OCI-LY7 (cell line): ENCODE measurements around the gene PTDSS2. TPM values are rescaled to one million over a fixed set of nuclear protein-coding genes. Genes with fewer than 3 reads are reported as not detected.

Experiments
- BruUV-seq: library from RNA; stranded (reverse); fragments of 400-500 nt; replicated peaks from 2 replicates; lab custom pipeline; 2021; lab: Mats Ljungman, UMichigan
- CTCF ChIA-PET: fragments of 300-600 bp; sonication (Branson Sonifier 250); formaldehyde crosslinking; loops from one replicate; lab custom pipeline; 2022; ENCODE audit warnings: antibody characterized with exemption; ENCODE audit not compliant: unreplicated experiment; lab: Charles Lee
- POLR2A ChIA-PET: fragments of 300-600 bp; sonication (Branson Sonifier 250); formaldehyde crosslinking; loops from one replicate; lab custom pipeline; 2022; ENCODE audit warnings: antibody characterized with exemption; lab: Charles Lee
- DNase-seq: peaks from one replicate; pipeline ENCODE4 v3.0.0-alpha.2; 2015; ENCODE audit warnings: low spot score
- H2AFZ ChIP-seq: fragments of 200-600 bp; sonication (generic), shearing (Covaris generic); 2 replicates; pipeline ENCODE4 v1.6.1; 2014; ENCODE audit warnings: mild to moderate bottlenecking, antibody characterized with exemption, low read length, moderate library complexity
- H3K27ac ChIP-seq: fragments of 200-600 bp; sonication (generic); 2 replicates; pipeline ENCODE4 v1.5.1; 2014; ENCODE audit warnings: mixed run types, low read depth, mild to moderate bottlenecking, moderate library complexity, low read length, inconsistent platforms; ENCODE audit not compliant: poor library complexity, severe bottlenecking
- H3K36me3 ChIP-seq: fragments of 200-600 bp; sonication (generic); 2 replicates; pipeline ENCODE4 v1.6.1; 2014; ENCODE audit warnings: mild to moderate bottlenecking, antibody characterized with exemption, low read length, moderate library complexity, mixed read lengths; ENCODE audit not compliant: insufficient read depth
- H3K4me1 ChIP-seq: fragments of 200-600 bp; sonication (generic); 2 replicates; pipeline ENCODE4 v1.5.1; 2014; ENCODE audit warnings: mild to moderate bottlenecking, low read length; ENCODE audit not compliant: insufficient read depth, poor library complexity, severe bottlenecking
- H3K4me2 ChIP-seq: fragments of 200-600 bp; sonication (generic); 2 replicates; pipeline ENCODE4 v1.6.1; 2014; ENCODE audit warnings: mild to moderate bottlenecking, low read length
- H3K4me3 ChIP-seq: fragments of 200-600 bp; sonication (generic); 2 replicates; pipeline ENCODE4 v1.5.1; 2014; ENCODE audit warnings: mild to moderate bottlenecking, low read depth, low read length; ENCODE audit not compliant: poor library complexity, severe bottlenecking
- H3K79me2 ChIP-seq: fragments of 200-600 bp; sonication (generic); 2 replicates; pipeline ENCODE4 v1.6.1; 2016; ENCODE audit warnings: low read depth, mild to moderate bottlenecking, low read length, moderate library complexity, mixed read lengths; ENCODE audit not compliant: insufficient read depth
- H3K9me2 ChIP-seq: fragments of 200-600 bp; sonication (generic); 2 replicates; pipeline ENCODE4 v1.6.1; 2016; ENCODE audit warnings: mild to moderate bottlenecking, low read length, mixed read lengths; ENCODE audit not compliant: insufficient read depth
- H3K9me3 ChIP-seq: fragments of 200-600 bp; sonication (generic); 2 replicates; pipeline ENCODE4 v1.6.1; 2014; ENCODE audit warnings: mild to moderate bottlenecking, mixed run types, low read length, mixed read lengths
- H4K20me1 ChIP-seq: fragments of 200-600 bp; sonication (generic); 2 replicates; pipeline ENCODE4 v1.6.1; 2014; ENCODE audit warnings: mild to moderate bottlenecking, antibody characterized with exemption, low read length, moderate library complexity, mixed read lengths; ENCODE audit not compliant: insufficient read depth
- CTCF ChIP-seq: fragments of 200-600 bp; sonication (generic); conservative IDR thresholded peaks from 2 replicates; pipeline ENCODE4 v1.5.1; 2014; ENCODE audit warnings: mild to moderate bottlenecking, antibody characterized with exemption, low read length, moderate library complexity, mixed read lengths
- EZH2phosphoT487 ChIP-seq: fragments of 200-600 bp; sonication (generic); IDR thresholded peaks from 2 replicates; pipeline ENCODE4 v1.6.1; 2018; ENCODE audit warnings: low read depth, borderline replicate concordance, mild to moderate bottlenecking, mixed run types, antibody characterized with exemption, low read length, moderate library complexity, mixed read lengths
- intact Hi-C: fragments of 100-400 bp; cut with micrococcal nuclease; formaldehyde crosslinking; loops from one replicate; pipeline ENCODE4 v1.10.0; 2022; ENCODE audit not compliant: unreplicated experiment
- total RNA-seq, 2 experiments: library from RNA; depleted of rRNA in 1 of 2; stranded (reverse); fragments of >200 nt in 1 of 2; shearing (Covaris generic) in 1 of 2; gene quantifications; 2 replicates each; pipeline ENCODE4 v1.2.3, GENCODE V29; 2014 to 2022

The PTDSS2 gene
- total RNA-seq, 2 experiments from 2014 or later, result 27.8 to 32.7 TPM

DNA sequence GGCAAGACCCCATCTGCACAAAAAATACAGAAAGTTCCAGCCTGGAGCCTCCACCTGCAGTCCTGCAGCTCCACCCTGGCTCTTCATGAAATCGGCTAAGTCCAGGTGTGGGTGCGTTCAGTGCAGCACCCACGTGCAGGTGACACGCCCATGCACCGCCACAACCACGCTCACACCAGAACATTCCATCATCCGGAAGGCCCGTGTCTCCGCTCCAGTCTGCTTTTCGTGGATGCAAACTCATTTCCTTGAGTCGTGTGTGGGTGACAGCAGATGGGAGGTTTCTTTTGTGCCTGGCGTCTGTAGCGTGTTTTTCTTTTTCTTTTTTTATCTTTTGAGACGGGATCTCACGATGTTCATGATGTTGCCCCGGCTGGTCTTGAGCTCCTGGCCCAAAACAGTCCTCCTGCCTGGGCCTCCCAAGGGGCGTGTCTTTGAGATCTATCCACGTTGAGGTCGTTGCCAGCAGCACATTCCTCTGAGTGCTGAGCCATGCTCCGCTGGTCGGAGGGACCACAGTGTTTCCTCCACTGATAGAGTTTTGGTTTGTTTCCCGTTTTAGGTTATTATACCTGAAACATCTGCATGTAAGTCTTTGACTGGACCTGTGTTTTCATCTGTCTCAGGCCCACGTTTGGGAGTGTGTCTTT is 7.2 kb downstream of the PTDSS2 start:
- no peaks in the 10 kb centered on the region for H3K9me2 ChIP-seq
- no peak for TF ChIP-seq EZH2phosphoT487
- H3K79me2 ChIP-seq, result no peaks in the 10 kb centered on the region
- H2AFZ ChIP-seq, result no peak overlapping the region
- no peaks in the 10 kb centered on the region for H4K20me1 ChIP-seq
- DNase-seq, result no peak
- BruUV-seq, result no TSS peak
- ChIA-PET POLR2A (no interaction called here), CTCF (no interaction called here)
- H3K4me3 ChIP-seq, result no peak overlapping the region
- H3K4me1 ChIP-seq, result peaks cover 7% of the 10 kb centered on the region
- no peak overlapping the region for H3K4me2 ChIP-seq
- H3K36me3 ChIP-seq, result peaks cover 10% of the 10 kb centered on the region; the same call in 1 of the 2 replicates
- H3K27ac ChIP-seq, result no peak overlapping the region
- intact Hi-C loops, result no loop called here
- H3K9me3 ChIP-seq, result no peaks in the 10 kb centered on the region

- BruUV-seq, result no TSS peak
- Histone ChIP-seq H3K27ac (no peak overlapping the region), H3K79me2 (no peaks in the 10 kb centered on the region), H3K4me1 (no peaks in the 10 kb centered on the region), H3K4me2 (no peak overlapping the region), H3K36me3 (no peaks in the 10 kb centered on the region), H3K9me3 (no peaks in the 10 kb centered on the region), H4K20me1 (no peaks in the 10 kb centered on the region), H2AFZ (no peak overlapping the region), H3K4me3 (no peak overlapping the region), H3K9me2 (no peaks in the 10 kb centered on the region)
- DNase-seq, result no peak
- ChIA-PET POLR2A (no interaction called here), CTCF (no interaction called here)
- intact Hi-C loops, result no loop called here
- TF ChIP-seq CTCF (no peak), EZH2phosphoT487 (no peak)
Observed at GRCh38 chr11:459511-460220, 9.6 kb downstream of the PTDSS2 start.

DNA sequence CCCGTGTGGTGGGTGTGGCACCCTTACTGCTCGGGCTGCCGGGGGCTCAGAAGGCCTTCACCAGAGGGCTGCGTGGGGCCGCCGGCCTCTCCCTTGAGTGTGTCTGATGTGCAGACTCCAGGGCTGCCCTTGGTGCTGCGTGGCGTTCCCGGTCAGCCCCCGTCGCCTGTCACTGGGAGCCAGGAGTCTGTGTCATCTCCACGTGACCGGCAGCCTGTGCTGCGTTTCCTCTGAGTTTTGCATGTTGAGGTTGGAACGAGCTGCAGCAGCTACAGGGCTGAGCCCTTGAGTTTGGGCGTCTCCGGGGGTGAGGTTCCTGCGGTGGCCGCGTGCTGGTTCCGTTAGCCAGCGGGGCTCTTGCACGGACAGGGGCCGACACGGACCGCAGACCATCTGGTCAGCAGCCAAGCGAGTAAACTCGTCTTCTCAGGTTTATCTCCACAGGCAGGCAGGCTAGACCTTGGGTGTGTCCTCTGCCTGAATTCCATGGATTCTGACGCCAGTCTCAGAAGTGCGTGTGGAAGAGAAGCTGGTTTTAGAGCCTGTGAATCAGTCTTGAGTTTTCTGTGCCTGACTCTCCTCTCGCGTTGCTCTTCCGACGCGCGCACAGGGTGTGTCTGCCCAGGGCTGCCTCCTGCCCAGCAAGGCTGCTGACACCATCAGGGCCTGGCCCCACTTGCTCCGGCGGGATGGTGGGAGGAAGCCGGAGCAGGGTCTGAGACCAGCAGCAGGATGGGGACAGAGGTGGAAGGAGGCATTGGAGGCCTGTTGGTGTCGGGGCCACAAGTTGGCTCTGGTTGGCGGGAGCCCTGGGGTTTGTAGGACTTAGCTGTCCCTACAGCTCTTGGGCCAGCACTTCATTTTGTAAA is 10.5 kb downstream of the PTDSS2 start:
- no peaks in the 10 kb centered on the region for H3K79me2 ChIP-seq
- H3K9me3 ChIP-seq, result no peaks in the 10 kb centered on the region
- no TSS peak for BruUV-seq
- H3K4me2 ChIP-seq, result no peak overlapping the region
- intact Hi-C loops, result no loop called here
- no peak overlapping the region for H2AFZ ChIP-seq
- ChIA-PET CTCF (no interaction called here), POLR2A (interaction anchor here (0.6 kb wide), 1 partner anchor 51 kb away, joined by 3 read pairs; no protein-coding TSS in a partner anchor)
- no peak overlapping the region for H3K4me3 ChIP-seq
- DNase-seq, result no peak
- H3K27ac ChIP-seq, result no peak overlapping the region
- no peaks in the 10 kb centered on the region for H3K9me2 ChIP-seq
- no peaks in the 10 kb centered on the region for H4K20me1 ChIP-seq
- TF ChIP-seq CTCF (no peak), EZH2phosphoT487 (no peak)
- no peaks in the 10 kb centered on the region for H3K4me1 ChIP-seq
- H3K36me3 ChIP-seq, result no peaks in the 10 kb centered on the region
